IPS DF 6.9 (cell line): ENCODE measurements around the gene POLR3K.

ENCODE experiments used
- DNase-seq: peaks from one replicate; pipeline ENCODE4 v3.0.0-alpha.2; 2013; ENCODE audit warnings: low read depth, low spot score
- H3K27ac ChIP-seq: one replicate; pipeline ENCODE4 v1.5.1; 2013; ENCODE audit warnings: low read length, control low read depth
- H3K27me3 ChIP-seq: 2 replicates; pipeline ENCODE4 v1.6.1; 2013; ENCODE audit warnings: mild to moderate bottlenecking, low read length; ENCODE audit not compliant: control insufficient read depth, insufficient read depth
- H3K36me3 ChIP-seq: 2 replicates; pipeline ENCODE4 v1.6.1; 2013; ENCODE audit warnings: low read length; ENCODE audit not compliant: control insufficient read depth, insufficient read depth
- H3K4me1 ChIP-seq: 2 replicates; pipeline ENCODE4 v1.6.1; 2013; ENCODE audit warnings: low read length; ENCODE audit not compliant: control insufficient read depth, insufficient read depth
- H3K4me3 ChIP-seq: 2 replicates; pipeline ENCODE4 v1.5.1; 2013; ENCODE audit warnings: mild to moderate bottlenecking, low read length
- H3K9me3 ChIP-seq: 2 replicates; pipeline ENCODE4 v1.6.1; 2013; ENCODE audit warnings: low read length, inconsistent platforms; ENCODE audit not compliant: control insufficient read depth, insufficient read depth
- WGBS: extraction: QIAGEN DNeasy Blood & Tissue Kit; methylation state at CpG from one replicate; pipeline ENCODE4 v1.1.7; 2013; ENCODE audit warnings: mixed read lengths, missing lambda C conversion rate; ENCODE audit not compliant: insufficient read length, insufficient coverage; 5-methylcytosine and 5-hydroxymethylcytosine counted together

Gene POLR3K

GRCh38 chr16:78444-79150, 25.2 kb upstream of the POLR3K start:
- no peak for DNase-seq
- H3K4me1 ChIP-seq, result peaks cover 20% of the 10 kb centered on the region
- H3K27me3 ChIP-seq, result no peaks in the 10 kb centered on the region
- no peaks in the 10 kb centered on the region for H3K9me3 ChIP-seq
- H3K4me3 ChIP-seq, result peak overlapping the region; percentile 89
- WGBS, result no CpG with 5 or more reads among the region's 36 CpGs
- H3K36me3 ChIP-seq, result peaks cover 5% of the 10 kb centered on the region; the same call in 1 of the 2 replicates
- H3K27ac ChIP-seq, result no peak overlapping the region

GRCh38 chr16:77807-78443, 24.5 kb upstream of the POLR3K start, which contains the start of gene MPG:
Gene MPG, plus strand, starts transcription at chr16:78225. Its CDS starts 85 bp downstream, at chr16:78310.
- H3K27me3 ChIP-seq, result no peaks in the 10 kb centered on the region
- peak within 1 kb of the TSS; percentile 89 for H3K4me3 ChIP-seq
- no CpG with 5 or more reads among the region's 83 CpGs for WGBS
- H3K27ac ChIP-seq, result no peak within 1 kb of the TSS
- no peak for DNase-seq
- peaks cover 5% of the 10 kb centered on the region; the same call in 1 of the 2 replicates for H3K36me3 ChIP-seq
- peaks cover 25% of the 10 kb centered on the region for H3K4me1 ChIP-seq
- no peaks in the 10 kb centered on the region for H3K9me3 ChIP-seq

DNA sequence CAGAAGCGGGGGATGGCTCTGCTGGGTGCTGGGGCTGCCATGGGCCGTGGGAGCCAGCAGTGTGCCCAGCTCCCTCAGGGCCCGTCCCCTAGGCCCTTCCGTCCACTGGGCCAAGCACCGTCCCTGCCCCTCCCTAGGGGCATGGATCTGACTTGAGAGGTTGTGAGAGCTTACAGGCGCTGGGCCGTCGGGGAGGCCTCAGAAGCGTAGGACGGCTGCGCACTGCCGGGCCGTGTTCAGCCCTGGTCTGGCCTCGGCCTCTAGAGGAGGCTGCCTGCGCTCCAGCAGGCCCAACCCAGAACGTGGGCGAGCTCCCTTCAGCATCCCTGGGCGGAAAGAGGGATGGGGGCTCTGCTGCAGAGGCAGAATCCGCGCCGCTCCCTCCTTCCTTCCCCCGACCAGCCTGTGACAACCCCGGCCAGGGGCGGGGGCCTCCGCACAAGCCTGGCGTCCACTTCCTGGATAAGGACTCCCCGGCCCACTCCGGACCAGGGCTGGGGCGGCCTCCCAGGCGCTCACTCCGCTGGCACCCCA, 23.9 kb upstream of the POLR3K start:
- no CpG with 5 or more reads among the region's 31 CpGs for WGBS
- peaks cover 5% of the 10 kb centered on the region; the same call in 1 of the 2 replicates for H3K36me3 ChIP-seq
- peaks cover 29% of the 10 kb centered on the region for H3K4me1 ChIP-seq
- DNase-seq, result no peak
- H3K27ac ChIP-seq, result no peak overlapping the region
- peak overlapping the region; percentile 89; the same call in 1 of the 2 replicates for H3K4me3 ChIP-seq
- no peaks in the 10 kb centered on the region for H3K9me3 ChIP-seq
- no peaks in the 10 kb centered on the region for H3K27me3 ChIP-seq

- no peak overlapping the region for H3K27ac ChIP-seq
Observed at GRCh38 chr16:76535-77272, 23.3 kb upstream of the POLR3K start.

GRCh38 chr16:75580-76501, 22.4 kb upstream of the POLR3K start:
- no peak overlapping the region for H3K4me3 ChIP-seq
- DNase-seq, result no peak

More at GRCh38 chr16:76535-77272, 23.3 kb upstream of the POLR3K start:
- Histone ChIP-seq H3K4me1 (peaks cover 26% of the 10 kb centered on the region), H3K9me3 (no peaks in the 10 kb centered on the region), H3K4me3 (no peak overlapping the region), H3K27me3 (no peaks in the 10 kb centered on the region), H3K36me3 (peaks cover 5% of the 10 kb centered on the region; the same call in 1 of the 2 replicates)
- WGBS, result no CpG with 5 or more reads among the region's 13 CpGs
- DNase-seq, result no peak

GRCh38 chr16:74747-75334, 21.4 kb upstream of the POLR3K start:
- H3K4me3 ChIP-seq, result no peak overlapping the region
- DNase-seq, result no peak
- no peak overlapping the region for H3K27ac ChIP-seq
- H3K9me3 ChIP-seq, result no peaks in the 10 kb centered on the region
- peaks cover 34% of the 10 kb centered on the region for H3K4me1 ChIP-seq
- H3K36me3 ChIP-seq, result peaks cover 3% of the 10 kb centered on the region; the same call in 1 of the 2 replicates
- no CpG with 5 or more reads among the region's 16 CpGs for WGBS
- no peaks in the 10 kb centered on the region for H3K27me3 ChIP-seq

More at GRCh38 chr16:75580-76501, 22.4 kb upstream of the POLR3K start:
- WGBS, result no CpG with 5 or more reads among the region's 11 CpGs
- peaks cover 5% of the 10 kb centered on the region; the same call in 1 of the 2 replicates for H3K36me3 ChIP-seq
- H3K9me3 ChIP-seq, result no peaks in the 10 kb centered on the region
- no peak overlapping the region for H3K27ac ChIP-seq
- no peaks in the 10 kb centered on the region for H3K27me3 ChIP-seq
- H3K4me1 ChIP-seq, result peaks cover 31% of the 10 kb centered on the region

GRCh38 chr16:74051-74746, 20.8 kb upstream of the POLR3K start:
- no CpG with 5 or more reads among the region's 12 CpGs for WGBS
- H3K4me1 ChIP-seq, result peaks cover 34% of the 10 kb centered on the region
- no peaks in the 10 kb centered on the region for H3K36me3 ChIP-seq
- H3K27me3 ChIP-seq, result no peaks in the 10 kb centered on the region
- no peak overlapping the region for H3K4me3 ChIP-seq
- H3K27ac ChIP-seq, result no peak overlapping the region
- H3K9me3 ChIP-seq, result no peaks in the 10 kb centered on the region
- DNase-seq, result no peak

DNA sequence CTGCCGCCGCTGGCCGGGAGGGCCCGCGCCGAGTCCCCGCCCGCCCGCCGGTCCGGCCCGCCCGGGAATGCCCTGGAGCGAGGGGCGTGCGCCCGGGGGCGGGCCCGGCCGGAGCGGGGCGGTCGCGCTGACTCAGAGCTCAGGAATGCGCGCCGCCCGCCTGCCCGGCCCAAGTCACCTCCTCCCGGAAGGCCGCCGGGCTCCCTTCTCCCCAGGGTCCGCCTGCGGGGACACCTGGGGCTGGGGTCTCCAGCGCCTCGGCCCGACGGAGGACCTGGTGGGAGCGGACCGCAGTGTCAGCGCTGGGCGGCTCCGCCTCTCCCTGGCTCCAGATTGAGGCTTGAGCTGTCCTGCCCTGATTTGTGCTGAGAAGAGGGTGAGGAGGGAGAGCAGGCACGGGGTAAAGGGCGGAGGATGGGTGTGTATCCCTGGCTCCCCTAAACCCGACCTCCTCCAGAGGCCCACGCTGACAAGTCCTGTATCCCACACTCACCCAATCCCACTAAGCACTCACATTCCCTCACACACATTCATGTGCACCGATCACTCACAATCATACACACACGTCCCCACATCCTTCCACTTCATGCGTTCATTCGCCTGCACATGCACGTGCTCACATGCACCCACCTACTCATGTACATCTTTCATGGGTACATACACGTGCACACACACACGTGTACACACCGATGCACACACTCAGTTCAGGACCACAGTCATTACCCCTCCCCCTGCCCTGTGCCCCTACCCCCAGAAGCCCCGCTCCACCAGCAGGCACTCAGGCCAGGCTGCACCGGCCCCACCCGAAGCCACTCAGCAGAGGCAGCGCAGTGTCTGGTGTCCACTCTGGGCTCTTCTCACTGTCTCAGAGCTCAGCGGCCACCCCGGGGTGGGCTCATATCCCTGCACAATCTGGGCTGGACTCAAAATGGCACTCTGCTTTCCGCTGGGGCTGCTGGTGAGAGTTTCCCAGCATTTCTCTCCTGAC, 19.4 kb upstream of the POLR3K start, which contains the start of gene RHBDF1:
RHBDF1 (minus strand) TSS at position 71 of the 988 bp plus-strand sequence. CDS start 7,616 bp downstream, outside the sequence.
- peak within 1 kb of the TSS; percentile 43; the same call in 1 of the 2 replicates for H3K4me3 ChIP-seq
- 100% methylated on average over 5 of the region's 62 CpGs for WGBS
- H3K4me1 ChIP-seq, result peaks cover 30% of the 10 kb centered on the region
- DNase-seq, result no peak
- no peak within 1 kb of the TSS for H3K27ac ChIP-seq
- H3K9me3 ChIP-seq, result no peaks in the 10 kb centered on the region
- no peaks in the 10 kb centered on the region for H3K27me3 ChIP-seq
- H3K36me3 ChIP-seq, result no peaks in the 10 kb centered on the region
